MM.1S (cell line): ENCODE measurements around the gene SLC6A20.

ENCODE experiments used
- EZH2phosphoT487 ChIP-seq: fragments of 300-600 bp; sonication (generic); IDR thresholded peaks from 2 replicates; pipeline ENCODE4 v1.6.1; 2018; ENCODE audit warnings: antibody characterized with exemption, low read length
- TF ChIP-seq, protein P1 (sequence below): fragments of 300-600 bp; sonication (generic); IDR thresholded peaks from 2 replicates; pipeline ENCODE4 v1.5.1; 2016; ENCODE audit warnings: antibody characterized with exemption, low read length, mixed read lengths

DNA sequence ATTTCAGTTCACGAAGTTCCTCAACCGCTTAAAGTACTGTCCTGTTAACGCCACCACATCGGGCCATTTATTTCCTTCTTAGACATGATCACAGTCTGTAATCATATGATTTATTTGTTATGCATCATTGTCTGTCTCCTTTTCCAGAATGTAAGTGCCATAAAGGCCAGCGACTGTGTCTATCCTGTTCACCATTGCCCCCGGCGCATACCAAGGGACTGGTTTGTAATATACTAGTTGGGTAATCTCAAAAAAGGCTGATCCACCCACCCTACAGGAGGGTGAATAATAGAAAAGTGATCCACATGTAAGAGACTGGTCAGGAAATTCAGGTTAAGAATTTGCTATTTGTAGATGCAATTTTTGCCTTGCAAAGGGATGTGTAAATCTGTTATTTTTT is 41.9 kb downstream of the SLC6A20 start:
- TF ChIP-seq, protein P1, sequence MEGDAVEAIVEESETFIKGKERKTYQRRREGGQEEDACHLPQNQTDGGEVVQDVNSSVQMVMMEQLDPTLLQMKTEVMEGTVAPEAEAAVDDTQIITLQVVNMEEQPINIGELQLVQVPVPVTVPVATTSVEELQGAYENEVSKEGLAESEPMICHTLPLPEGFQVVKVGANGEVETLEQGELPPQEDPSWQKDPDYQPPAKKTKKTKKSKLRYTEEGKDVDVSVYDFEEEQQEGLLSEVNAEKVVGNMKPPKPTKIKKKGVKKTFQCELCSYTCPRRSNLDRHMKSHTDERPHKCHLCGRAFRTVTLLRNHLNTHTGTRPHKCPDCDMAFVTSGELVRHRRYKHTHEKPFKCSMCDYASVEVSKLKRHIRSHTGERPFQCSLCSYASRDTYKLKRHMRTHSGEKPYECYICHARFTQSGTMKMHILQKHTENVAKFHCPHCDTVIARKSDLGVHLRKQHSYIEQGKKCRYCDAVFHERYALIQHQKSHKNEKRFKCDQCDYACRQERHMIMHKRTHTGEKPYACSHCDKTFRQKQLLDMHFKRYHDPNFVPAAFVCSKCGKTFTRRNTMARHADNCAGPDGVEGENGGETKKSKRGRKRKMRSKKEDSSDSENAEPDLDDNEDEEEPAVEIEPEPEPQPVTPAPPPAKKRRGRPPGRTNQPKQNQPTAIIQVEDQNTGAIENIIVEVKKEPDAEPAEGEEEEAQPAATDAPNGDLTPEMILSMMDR: no peak
- no peak for TF ChIP-seq EZH2phosphoT487
